Measurements from ENCODE around the gene SKAP1.
A peak's percentile ranks its signal among the peaks of the same experiment; 100 is the strongest.

Gene SKAP1

GRCh38 chr17:48110761-48111160, 319.3 kb downstream of the SKAP1 start:
- Histone ChIP-seq H3K4me1 (ENCODE audit: control insufficient read depth, insufficient read depth, low read length) (peaks cover 11% of the 10 kb centered on the region), H3K4me3 (ENCODE audit: low read length) (no peak overlapping the region), H3K27me3 (replicated peaks; ENCODE audit: control insufficient read depth, insufficient read depth, low read length) (no peaks in the 10 kb centered on the region), H3K36me3 (ENCODE audit: control insufficient read depth, insufficient read depth, low read length, severe bottlenecking) (peaks cover 12% of the 10 kb centered on the region), H3K9ac (ENCODE audit: low read length) (no peak overlapping the region), H3K9me3 (ENCODE audit: control insufficient read depth, low read length) (no peaks in the 10 kb centered on the region)
- no peak for DNase-seq (ENCODE audit: low read depth)

- peak; percentile 96 for DNase-seq (ENCODE audit: low read depth)
- Histone ChIP-seq H3K4me3 (ENCODE audit: low read length) (peak within 1 kb of the TSS; percentile 99), H3K36me3 (ENCODE audit: control insufficient read depth, insufficient read depth, low read length, severe bottlenecking) (no peaks in the 10 kb centered on the region), H3K4me1 (ENCODE audit: control insufficient read depth, insufficient read depth, low read length) (peaks cover 8% of the 10 kb centered on the region), H3K27me3 (replicated peaks; ENCODE audit: control insufficient read depth, insufficient read depth, low read length) (no peaks in the 10 kb centered on the region), H3K9ac (ENCODE audit: low read length) (peak within 1 kb of the TSS; percentile 94), H3K9me3 (ENCODE audit: control insufficient read depth, low read length) (no peaks in the 10 kb centered on the region)
These were observed 322.6 kb downstream of the SKAP1 start, which contains the start of gene SNX11 for GRCh38 chr17:48107137-48108055. TSS of gene SNX11 (plus strand) at chr17:48107766. CDS start at chr17:48112044, 4,278 bp downstream.

- H3K4me1 ChIP-seq (ENCODE audit: control insufficient read depth, insufficient read depth, low read length), result peaks cover 8% of the 10 kb centered on the region
- H3K4me3 ChIP-seq (ENCODE audit: low read length), result peak overlapping the region; percentile 99
- H3K36me3 ChIP-seq (ENCODE audit: control insufficient read depth, insufficient read depth, low read length, severe bottlenecking), result no peaks in the 10 kb centered on the region
- H3K27me3 ChIP-seq (replicated peaks; ENCODE audit: control insufficient read depth, insufficient read depth, low read length), result no peaks in the 10 kb centered on the region
- peak overlapping the region; percentile 94 for H3K9ac ChIP-seq (ENCODE audit: low read length)
- H3K9me3 ChIP-seq (ENCODE audit: control insufficient read depth, low read length), result no peaks in the 10 kb centered on the region
- no peak for DNase-seq (ENCODE audit: low read depth)
These were observed 323.2 kb downstream of the SKAP1 start for GRCh38 chr17:48106802-48107136.

- no peaks in the 10 kb centered on the region for H3K27me3 ChIP-seq (replicated peaks; ENCODE audit: control insufficient read depth, insufficient read depth, low read length)
- H3K9me3 ChIP-seq (ENCODE audit: control insufficient read depth, low read length), result no peaks in the 10 kb centered on the region
These were observed 325.6 kb downstream of the SKAP1 start for GRCh38 chr17:48104440-48104839.

GRCh38 chr17:48102798-48103715, 327.0 kb downstream of the SKAP1 start:
- H3K9me3 ChIP-seq (ENCODE audit: control insufficient read depth, low read length), result no peaks in the 10 kb centered on the region
- H3K27me3 ChIP-seq (replicated peaks; ENCODE audit: control insufficient read depth, insufficient read depth, low read length), result no peaks in the 10 kb centered on the region
- H3K9ac ChIP-seq (ENCODE audit: low read length), result no peak overlapping the region
- no peak for DNase-seq (ENCODE audit: low read depth)
- no peak overlapping the region for H3K4me3 ChIP-seq (ENCODE audit: low read length)
- H3K36me3 ChIP-seq (ENCODE audit: control insufficient read depth, insufficient read depth, low read length, severe bottlenecking), result no peaks in the 10 kb centered on the region
- peaks cover 13% of the 10 kb centered on the region for H3K4me1 ChIP-seq (ENCODE audit: control insufficient read depth, insufficient read depth, low read length)

More at GRCh38 chr17:48104440-48104839, 325.6 kb downstream of the SKAP1 start:
- Histone ChIP-seq H3K4me1 (ENCODE audit: control insufficient read depth, insufficient read depth, low read length) (peaks cover 18% of the 10 kb centered on the region), H3K9ac (ENCODE audit: low read length) (no peak overlapping the region), H3K36me3 (ENCODE audit: control insufficient read depth, insufficient read depth, low read length, severe bottlenecking) (no peaks in the 10 kb centered on the region), H3K4me3 (ENCODE audit: low read length) (no peak overlapping the region)
- no peak for DNase-seq (ENCODE audit: low read depth)

- H3K4me3 ChIP-seq (ENCODE audit: low read length), result peak overlapping the region; percentile 96
- peak overlapping the region; percentile 88 for H3K9ac ChIP-seq (ENCODE audit: low read length)
- no peaks in the 10 kb centered on the region for H3K27me3 ChIP-seq (replicated peaks; ENCODE audit: control insufficient read depth, insufficient read depth, low read length)
- H3K36me3 ChIP-seq (ENCODE audit: control insufficient read depth, insufficient read depth, low read length, severe bottlenecking), result no peaks in the 10 kb centered on the region
- no peaks in the 10 kb centered on the region for H3K9me3 ChIP-seq (ENCODE audit: control insufficient read depth, low read length)
- H3K4me1 ChIP-seq (ENCODE audit: control insufficient read depth, insufficient read depth, low read length), result peaks cover 13% of the 10 kb centered on the region
- DNase-seq (ENCODE audit: low read depth), result no peak
These were observed 327.8 kb downstream of the SKAP1 start for GRCh38 chr17:48102043-48102750.

- peak; percentile 96 for DNase-seq (ENCODE audit: low read depth)
- Histone ChIP-seq H3K9me3 (ENCODE audit: control insufficient read depth, low read length) (no peaks in the 10 kb centered on the region), H3K9ac (ENCODE audit: low read length) (peak within 1 kb of the TSS; percentile 88), H3K4me1 (ENCODE audit: control insufficient read depth, insufficient read depth, low read length) (peaks cover 13% of the 10 kb centered on the region), H3K4me3 (ENCODE audit: low read length) (peak within 1 kb of the TSS; percentile 96), H3K36me3 (ENCODE audit: control insufficient read depth, insufficient read depth, low read length, severe bottlenecking) (no peaks in the 10 kb centered on the region), H3K27me3 (replicated peaks; ENCODE audit: control insufficient read depth, insufficient read depth, low read length) (no peaks in the 10 kb centered on the region)
These were observed 328.8 kb downstream of the SKAP1 start, which contains the start of gene CBX1 for GRCh38 chr17:48101012-48101720. TSS of gene CBX1 (minus strand) at chr17:48101478. CDS start at chr17:48077004, 24,474 bp downstream.

GRCh38 chr17:48100591-48101011, 329.4 kb downstream of the SKAP1 start:
- peak; percentile 78 for DNase-seq (ENCODE audit: low read depth)
- no peaks in the 10 kb centered on the region for H3K36me3 ChIP-seq (ENCODE audit: control insufficient read depth, insufficient read depth, low read length, severe bottlenecking)
- peak overlapping the region; percentile 96 for H3K4me3 ChIP-seq (ENCODE audit: low read length)
- H3K4me1 ChIP-seq (ENCODE audit: control insufficient read depth, insufficient read depth, low read length), result peaks cover 19% of the 10 kb centered on the region
- H3K9ac ChIP-seq (ENCODE audit: low read length), result peak overlapping the region; percentile 88
- H3K9me3 ChIP-seq (ENCODE audit: control insufficient read depth, low read length), result no peaks in the 10 kb centered on the region
- H3K27me3 ChIP-seq (replicated peaks; ENCODE audit: control insufficient read depth, insufficient read depth, low read length), result no peaks in the 10 kb centered on the region

- no peaks in the 10 kb centered on the region for H3K27me3 ChIP-seq (replicated peaks; ENCODE audit: control insufficient read depth, insufficient read depth, low read length)
- no peaks in the 10 kb centered on the region for H3K9me3 ChIP-seq (ENCODE audit: control insufficient read depth, low read length)
- H3K4me3 ChIP-seq (ENCODE audit: low read length), result peak overlapping the region; percentile 96
- peaks cover 21% of the 10 kb centered on the region for H3K4me1 ChIP-seq (ENCODE audit: control insufficient read depth, insufficient read depth, low read length)
- DNase-seq (ENCODE audit: low read depth), result peak; percentile 70
- H3K9ac ChIP-seq (ENCODE audit: low read length), result peak overlapping the region; percentile 88
- no peaks in the 10 kb centered on the region for H3K36me3 ChIP-seq (ENCODE audit: control insufficient read depth, insufficient read depth, low read length, severe bottlenecking)
These were observed 329.9 kb downstream of the SKAP1 start for GRCh38 chr17:48100160-48100559.

- Histone ChIP-seq H3K36me3 (ENCODE audit: control insufficient read depth, insufficient read depth, low read length, severe bottlenecking) (no peaks in the 10 kb centered on the region), H3K4me1 (ENCODE audit: control insufficient read depth, insufficient read depth, low read length) (peaks cover 21% of the 10 kb centered on the region), H3K9ac (ENCODE audit: low read length) (no peak overlapping the region), H3K9me3 (ENCODE audit: control insufficient read depth, low read length) (no peaks in the 10 kb centered on the region), H3K4me3 (ENCODE audit: low read length) (no peak overlapping the region), H3K27me3 (replicated peaks; ENCODE audit: control insufficient read depth, insufficient read depth, low read length) (no peaks in the 10 kb centered on the region)
- DNase-seq (ENCODE audit: low read depth), result peak; percentile 34
These were observed 334.4 kb downstream of the SKAP1 start for GRCh38 chr17:48095611-48096010.

All from adipocyte (in vitro differentiated cells).